ENCODE measurements around the gene PCDHGB3. TPM values are rescaled to one million over a fixed set of nuclear protein-coding genes. Genes with fewer than 3 reads are reported as not detected.
A peak's percentile ranks its signal among the peaks of the same experiment; 100 is the strongest.
"Not testable (repeated sequence)": the region's sequence is repeated elsewhere in the genome, so short reads cannot be mapped to it uniquely, and the experiment has no call there.

The PCDHGB3 gene
- total RNA-seq, 1 experiment from 2014 or later = 4.2 TPM

DNA sequence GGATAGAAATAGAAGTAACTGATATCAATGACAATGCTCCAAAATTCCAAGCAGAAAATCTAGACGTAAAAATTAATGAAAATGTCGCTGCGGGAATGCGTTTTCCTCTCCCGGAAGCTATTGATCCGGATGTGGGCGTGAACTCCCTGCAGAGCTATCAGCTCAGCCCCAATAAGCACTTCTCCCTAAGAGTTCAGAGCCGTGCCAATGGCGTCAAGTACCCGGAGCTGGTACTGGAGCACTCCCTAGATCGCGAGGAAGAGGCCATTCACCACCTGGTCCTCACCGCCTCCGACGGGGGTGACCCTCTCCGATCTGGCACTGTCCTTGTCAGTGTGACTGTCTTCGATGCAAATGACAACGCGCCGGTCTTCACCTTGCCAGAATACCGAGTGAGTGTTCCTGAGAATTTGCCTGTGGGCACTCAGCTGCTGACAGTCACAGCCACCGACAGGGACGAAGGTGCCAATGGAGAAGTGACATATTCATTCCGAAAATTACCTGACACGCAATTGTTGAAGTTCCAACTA, 43.6 kb downstream of the PCDHGB3 start:
- POLR2A ChIA-PET = interaction anchor here (1.0 to 2.0 kb wide), 7 partner anchors 71 to 190 kb away, joined by 3 to 11 read pairs (median 4); partner anchors contain the start of genes PCDHB14 and PCDHGC4
- peaks cover 29% of the 10 kb centered on the region for H3K4me1 Mint-ChIP-seq
- peaks cover 17% of the 10 kb centered on the region for H3K9me3 Mint-ChIP-seq
- DNase-seq (ENCODE audit: low spot score) (no peak), ATAC-seq (peak; percentile 33)
- CTCF ChIA-PET = interaction anchor here (0.6 to 4.3 kb wide), 67 partner anchors 8 to 558 kb away, joined by 3 to 87 read pairs (median 8); partner anchors contain the start of genes DELE1, DIAPH1, PCDHA10 and PCDHB10
- peaks cover 32% of the 10 kb centered on the region for H3K36me3 Mint-ChIP-seq
- H3K27me3 Mint-ChIP-seq (ENCODE audit: low read depth) = peaks cover 28% of the 10 kb centered on the region
- H3K4me3 Mint-ChIP-seq = peak overlapping the region; percentile 94
- peak overlapping the region; percentile 51 for H3K27ac Mint-ChIP-seq
- TF ChIP-seq FOXP1 (CRISPR knock-in tag; IDR thresholded peaks at IDR 0.05; ENCODE audit: borderline replicate concordance) = peak; percentile 56; the same call in 1 of the 2 replicates
- TF ChIP-seq EMX1 (CRISPR knock-in tag; IDR thresholded peaks at IDR 0.05) = no peak
- TF ChIP-seq, protein P1, sequence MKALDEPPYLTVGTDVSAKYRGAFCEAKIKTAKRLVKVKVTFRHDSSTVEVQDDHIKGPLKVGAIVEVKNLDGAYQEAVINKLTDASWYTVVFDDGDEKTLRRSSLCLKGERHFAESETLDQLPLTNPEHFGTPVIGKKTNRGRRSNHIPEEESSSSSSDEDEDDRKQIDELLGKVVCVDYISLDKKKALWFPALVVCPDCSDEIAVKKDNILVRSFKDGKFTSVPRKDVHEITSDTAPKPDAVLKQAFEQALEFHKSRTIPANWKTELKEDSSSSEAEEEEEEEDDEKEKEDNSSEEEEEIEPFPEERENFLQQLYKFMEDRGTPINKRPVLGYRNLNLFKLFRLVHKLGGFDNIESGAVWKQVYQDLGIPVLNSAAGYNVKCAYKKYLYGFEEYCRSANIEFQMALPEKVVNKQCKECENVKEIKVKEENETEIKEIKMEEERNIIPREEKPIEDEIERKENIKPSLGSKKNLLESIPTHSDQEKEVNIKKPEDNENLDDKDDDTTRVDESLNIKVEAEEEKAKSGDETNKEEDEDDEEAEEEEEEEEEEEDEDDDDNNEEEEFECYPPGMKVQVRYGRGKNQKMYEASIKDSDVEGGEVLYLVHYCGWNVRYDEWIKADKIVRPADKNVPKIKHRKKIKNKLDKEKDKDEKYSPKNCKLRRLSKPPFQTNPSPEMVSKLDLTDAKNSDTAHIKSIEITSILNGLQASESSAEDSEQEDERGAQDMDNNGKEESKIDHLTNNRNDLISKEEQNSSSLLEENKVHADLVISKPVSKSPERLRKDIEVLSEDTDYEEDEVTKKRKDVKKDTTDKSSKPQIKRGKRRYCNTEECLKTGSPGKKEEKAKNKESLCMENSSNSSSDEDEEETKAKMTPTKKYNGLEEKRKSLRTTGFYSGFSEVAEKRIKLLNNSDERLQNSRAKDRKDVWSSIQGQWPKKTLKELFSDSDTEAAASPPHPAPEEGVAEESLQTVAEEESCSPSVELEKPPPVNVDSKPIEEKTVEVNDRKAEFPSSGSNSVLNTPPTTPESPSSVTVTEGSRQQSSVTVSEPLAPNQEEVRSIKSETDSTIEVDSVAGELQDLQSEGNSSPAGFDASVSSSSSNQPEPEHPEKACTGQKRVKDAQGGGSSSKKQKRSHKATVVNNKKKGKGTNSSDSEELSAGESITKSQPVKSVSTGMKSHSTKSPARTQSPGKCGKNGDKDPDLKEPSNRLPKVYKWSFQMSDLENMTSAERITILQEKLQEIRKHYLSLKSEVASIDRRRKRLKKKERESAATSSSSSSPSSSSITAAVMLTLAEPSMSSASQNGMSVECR (CRISPR knock-in tag; IDR thresholded peaks at IDR 0.05; ENCODE audit: borderline replicate concordance) = peak; percentile 68; the same call in 1 of the 2 replicates
- TF ChIP-seq, protein P2, sequence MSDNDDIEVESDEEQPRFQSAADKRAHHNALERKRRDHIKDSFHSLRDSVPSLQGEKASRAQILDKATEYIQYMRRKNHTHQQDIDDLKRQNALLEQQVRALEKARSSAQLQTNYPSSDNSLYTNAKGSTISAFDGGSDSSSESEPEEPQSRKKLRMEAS (CRISPR knock-in tag; IDR thresholded peaks at IDR 0.05) = peak; percentile 63; the same call in 1 of the 2 replicates
- TF ChIP-seq RORB (CRISPR knock-in tag; IDR thresholded peaks at IDR 0.05) = no peak
- TF ChIP-seq, protein P3, sequence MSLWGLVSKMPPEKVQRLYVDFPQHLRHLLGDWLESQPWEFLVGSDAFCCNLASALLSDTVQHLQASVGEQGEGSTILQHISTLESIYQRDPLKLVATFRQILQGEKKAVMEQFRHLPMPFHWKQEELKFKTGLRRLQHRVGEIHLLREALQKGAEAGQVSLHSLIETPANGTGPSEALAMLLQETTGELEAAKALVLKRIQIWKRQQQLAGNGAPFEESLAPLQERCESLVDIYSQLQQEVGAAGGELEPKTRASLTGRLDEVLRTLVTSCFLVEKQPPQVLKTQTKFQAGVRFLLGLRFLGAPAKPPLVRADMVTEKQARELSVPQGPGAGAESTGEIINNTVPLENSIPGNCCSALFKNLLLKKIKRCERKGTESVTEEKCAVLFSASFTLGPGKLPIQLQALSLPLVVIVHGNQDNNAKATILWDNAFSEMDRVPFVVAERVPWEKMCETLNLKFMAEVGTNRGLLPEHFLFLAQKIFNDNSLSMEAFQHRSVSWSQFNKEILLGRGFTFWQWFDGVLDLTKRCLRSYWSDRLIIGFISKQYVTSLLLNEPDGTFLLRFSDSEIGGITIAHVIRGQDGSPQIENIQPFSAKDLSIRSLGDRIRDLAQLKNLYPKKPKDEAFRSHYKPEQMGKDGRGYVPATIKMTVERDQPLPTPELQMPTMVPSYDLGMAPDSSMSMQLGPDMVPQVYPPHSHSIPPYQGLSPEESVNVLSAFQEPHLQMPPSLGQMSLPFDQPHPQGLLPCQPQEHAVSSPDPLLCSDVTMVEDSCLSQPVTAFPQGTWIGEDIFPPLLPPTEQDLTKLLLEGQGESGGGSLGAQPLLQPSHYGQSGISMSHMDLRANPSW (CRISPR knock-in tag; conservative IDR thresholded peaks at IDR 0.05; ENCODE audit: low read depth) = no peak
- TF ChIP-seq, protein P4, sequence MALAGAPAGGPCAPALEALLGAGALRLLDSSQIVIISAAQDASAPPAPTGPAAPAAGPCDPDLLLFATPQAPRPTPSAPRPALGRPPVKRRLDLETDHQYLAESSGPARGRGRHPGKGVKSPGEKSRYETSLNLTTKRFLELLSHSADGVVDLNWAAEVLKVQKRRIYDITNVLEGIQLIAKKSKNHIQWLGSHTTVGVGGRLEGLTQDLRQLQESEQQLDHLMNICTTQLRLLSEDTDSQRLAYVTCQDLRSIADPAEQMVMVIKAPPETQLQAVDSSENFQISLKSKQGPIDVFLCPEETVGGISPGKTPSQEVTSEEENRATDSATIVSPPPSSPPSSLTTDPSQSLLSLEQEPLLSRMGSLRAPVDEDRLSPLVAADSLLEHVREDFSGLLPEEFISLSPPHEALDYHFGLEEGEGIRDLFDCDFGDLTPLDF (CRISPR knock-in tag; IDR thresholded peaks at IDR 0.05) = no peak
- TF ChIP-seq, protein P5, sequence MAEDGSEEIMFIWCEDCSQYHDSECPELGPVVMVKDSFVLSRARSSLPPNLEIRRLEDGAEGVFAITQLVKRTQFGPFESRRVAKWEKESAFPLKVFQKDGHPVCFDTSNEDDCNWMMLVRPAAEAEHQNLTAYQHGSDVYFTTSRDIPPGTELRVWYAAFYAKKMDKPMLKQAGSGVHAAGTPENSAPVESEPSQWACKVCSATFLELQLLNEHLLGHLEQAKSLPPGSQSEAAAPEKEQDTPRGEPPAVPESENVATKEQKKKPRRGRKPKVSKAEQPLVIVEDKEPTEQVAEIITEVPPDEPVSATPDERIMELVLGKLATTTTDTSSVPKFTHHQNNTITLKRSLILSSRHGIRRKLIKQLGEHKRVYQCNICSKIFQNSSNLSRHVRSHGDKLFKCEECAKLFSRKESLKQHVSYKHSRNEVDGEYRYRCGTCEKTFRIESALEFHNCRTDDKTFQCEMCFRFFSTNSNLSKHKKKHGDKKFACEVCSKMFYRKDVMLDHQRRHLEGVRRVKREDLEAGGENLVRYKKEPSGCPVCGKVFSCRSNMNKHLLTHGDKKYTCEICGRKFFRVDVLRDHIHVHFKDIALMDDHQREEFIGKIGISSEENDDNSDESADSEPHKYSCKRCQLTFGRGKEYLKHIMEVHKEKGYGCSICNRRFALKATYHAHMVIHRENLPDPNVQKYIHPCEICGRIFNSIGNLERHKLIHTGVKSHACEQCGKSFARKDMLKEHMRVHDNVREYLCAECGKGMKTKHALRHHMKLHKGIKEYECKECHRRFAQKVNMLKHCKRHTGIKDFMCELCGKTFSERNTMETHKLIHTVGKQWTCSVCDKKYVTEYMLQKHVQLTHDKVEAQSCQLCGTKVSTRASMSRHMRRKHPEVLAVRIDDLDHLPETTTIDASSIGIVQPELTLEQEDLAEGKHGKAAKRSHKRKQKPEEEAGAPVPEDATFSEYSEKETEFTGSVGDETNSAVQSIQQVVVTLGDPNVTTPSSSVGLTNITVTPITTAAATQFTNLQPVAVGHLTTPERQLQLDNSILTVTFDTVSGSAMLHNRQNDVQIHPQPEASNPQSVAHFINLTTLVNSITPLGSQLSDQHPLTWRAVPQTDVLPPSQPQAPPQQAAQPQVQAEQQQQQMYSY (CRISPR knock-in tag; IDR thresholded peaks at IDR 0.05) = no peak
- peak; percentile 44; the same call in 1 of the 2 replicates for TF ChIP-seq ZNF263 (CRISPR knock-in tag; IDR thresholded peaks at IDR 0.05; ENCODE audit: low read depth)

DNA sequence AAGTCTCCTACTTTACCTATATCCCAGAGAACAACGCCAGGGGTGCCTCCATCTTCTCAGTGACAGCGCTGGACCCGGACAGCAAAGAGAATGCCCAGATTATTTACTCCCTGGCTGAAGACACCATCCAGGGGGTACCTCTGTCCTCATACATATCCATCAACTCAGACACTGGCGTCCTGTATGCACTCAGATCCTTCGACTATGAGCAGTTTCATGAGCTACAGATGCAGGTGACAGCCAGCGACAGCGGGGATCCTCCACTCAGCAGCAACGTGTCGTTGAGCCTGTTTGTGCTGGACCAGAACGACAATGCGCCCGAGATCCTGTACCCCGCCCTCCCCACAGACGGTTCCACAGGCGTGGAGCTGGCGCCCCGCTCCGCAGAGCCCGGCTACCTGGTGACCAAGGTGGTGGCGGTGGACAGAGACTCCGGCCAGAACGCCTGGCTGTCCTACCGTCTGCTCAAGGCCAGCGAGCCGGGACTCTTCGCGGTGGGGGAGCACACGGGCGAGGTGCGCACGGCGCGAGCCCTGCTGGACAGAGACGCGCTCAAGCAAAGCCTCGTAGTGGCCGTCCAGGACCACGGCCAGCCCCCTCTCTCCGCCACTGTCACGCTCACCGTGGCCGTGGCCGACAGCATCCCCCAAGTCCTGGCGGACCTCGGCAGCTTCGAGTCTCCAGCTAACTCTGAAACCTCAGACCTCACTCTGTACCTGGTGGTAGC, 44.7 kb downstream of the PCDHGB3 start:
- Mint-ChIP-seq H3K4me3 (peak overlapping the region; percentile 94), H3K9me3 (peaks cover 21% of the 10 kb centered on the region), H3K36me3 (peaks cover 35% of the 10 kb centered on the region), H3K27me3 (ENCODE audit: low read depth) (peaks cover 23% of the 10 kb centered on the region), H3K4me1 (peaks cover 28% of the 10 kb centered on the region)
- ATAC-seq; H3K27ac Mint-ChIP-seq; POLR2A ChIA-PET; DNase-seq (ENCODE audit: low spot score): not testable (repeated sequence)
- CTCF ChIA-PET = interaction anchor here (0.6 to 4.3 kb wide), 14 partner anchors 12 to 193 kb away, joined by 3 to 75 read pairs (median 24); partner anchors contain the start of genes PCDHB15, PCDHGA12, PCDHGA3 and PCDHGA9

Data from WTC11 (cell line).